KMS-11 (cell line): ENCODE measurements around the gene GLCE.

Experiments used
- H2AFZ ChIP-seq: fragments of 200-600 bp; sonication (generic); 2 replicates; pipeline ENCODE4 v1.6.1; 2016; ENCODE audit warnings: antibody characterized with exemption, mixed run types, low read depth
- H3K27ac ChIP-seq: fragments of 200-600 bp; sonication (generic); 2 replicates; pipeline ENCODE4 v1.6.1; 2016; ENCODE audit warnings: mild to moderate bottlenecking, mixed run types
- H3K27me3 ChIP-seq: fragments of 200-600 bp; sonication (generic); 2 replicates; pipeline ENCODE4 v1.6.1; 2017; ENCODE audit warnings: mild to moderate bottlenecking, low read depth, mixed run types, moderate library complexity; ENCODE audit not compliant: insufficient read depth
- H3K36me3 ChIP-seq: fragments of 200-600 bp; sonication (generic); 2 replicates; pipeline ENCODE4 v1.6.1; 2017; ENCODE audit warnings: mild to moderate bottlenecking, mixed run types; ENCODE audit not compliant: insufficient read depth
- H3K4me1 ChIP-seq: fragments of 200-600 bp; sonication (generic); 2 replicates; pipeline ENCODE4 v1.6.1; 2016; ENCODE audit warnings: mild to moderate bottlenecking, low read depth, mixed run types; ENCODE audit not compliant: poor library complexity, severe bottlenecking
- H3K4me2 ChIP-seq: fragments of 200-600 bp; sonication (generic); 2 replicates; pipeline ENCODE4 v1.7.0; 2016; ENCODE audit warnings: mild to moderate bottlenecking, mixed run types
- H3K4me3 ChIP-seq: fragments of 200-600 bp; sonication (generic); IDR thresholded peaks from 2 replicates; pipeline ENCODE4 v1.6.1; 2017; ENCODE audit warnings: low read depth, low read length, mixed read lengths; ENCODE audit not compliant: insufficient read depth
- H3K79me2 ChIP-seq: fragments of 200-600 bp; sonication (generic); 2 replicates; pipeline ENCODE4 v1.6.1; 2016; ENCODE audit warnings: low read depth, mixed run types; ENCODE audit not compliant: insufficient read depth
- H3K9ac ChIP-seq: fragments of 200-600 bp; sonication (generic); 2 replicates; pipeline ENCODE4 v1.6.1; 2016; ENCODE audit warnings: mild to moderate bottlenecking, mixed run types
- H4K20me1 ChIP-seq: fragments of 200-600 bp; sonication (generic); 2 replicates; pipeline ENCODE4 v1.6.1; 2016; ENCODE audit warnings: mild to moderate bottlenecking, mixed run types; ENCODE audit not compliant: insufficient read depth
- CTCF ChIP-seq: fragments of 200-600 bp; sonication (generic); conservative IDR thresholded peaks from 2 replicates; pipeline ENCODE4 v1.6.1; 2017; ENCODE audit warnings: low read depth, mild to moderate bottlenecking, antibody characterized with exemption, low read length, moderate library complexity, mixed read lengths

The GLCE gene

DNA sequence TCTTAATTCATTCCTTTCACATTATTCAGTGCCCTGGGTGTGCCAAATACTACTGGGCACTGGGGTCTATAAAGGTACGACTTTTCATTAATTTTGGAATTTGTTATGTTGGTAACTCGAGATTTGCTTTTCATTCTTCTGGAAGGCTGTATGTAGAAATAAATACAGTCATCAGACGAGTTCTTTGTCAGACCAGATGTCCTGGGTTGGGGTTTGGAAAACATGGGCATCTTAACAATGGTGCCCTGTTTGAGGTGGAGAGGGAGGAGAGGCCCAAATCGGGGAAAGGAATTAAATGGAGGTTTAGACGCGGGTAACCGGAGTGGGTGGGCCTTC lies 662 bp upstream of the GLCE start:
- peak overlapping the region; percentile 76; the same call in 1 of the 2 replicates for H3K9ac ChIP-seq
- peaks cover 9% of the 10 kb centered on the region for H3K4me1 ChIP-seq
- H3K27me3 ChIP-seq = no peaks in the 10 kb centered on the region
- peak overlapping the region; percentile 78 for H3K4me2 ChIP-seq
- H4K20me1 ChIP-seq = no peaks in the 10 kb centered on the region; the same call in 1 of the 2 replicates
- no peak for TF ChIP-seq CTCF
- H2AFZ ChIP-seq = peak overlapping the region; percentile 84
- H3K36me3 ChIP-seq = no peaks in the 10 kb centered on the region
- H3K4me3 ChIP-seq = no peak overlapping the region
- H3K27ac ChIP-seq = peak overlapping the region; percentile 26; the same call in 1 of the 2 replicates
- H3K79me2 ChIP-seq = peaks cover 8% of the 10 kb centered on the region; the same call in 1 of the 2 replicates

DNA sequence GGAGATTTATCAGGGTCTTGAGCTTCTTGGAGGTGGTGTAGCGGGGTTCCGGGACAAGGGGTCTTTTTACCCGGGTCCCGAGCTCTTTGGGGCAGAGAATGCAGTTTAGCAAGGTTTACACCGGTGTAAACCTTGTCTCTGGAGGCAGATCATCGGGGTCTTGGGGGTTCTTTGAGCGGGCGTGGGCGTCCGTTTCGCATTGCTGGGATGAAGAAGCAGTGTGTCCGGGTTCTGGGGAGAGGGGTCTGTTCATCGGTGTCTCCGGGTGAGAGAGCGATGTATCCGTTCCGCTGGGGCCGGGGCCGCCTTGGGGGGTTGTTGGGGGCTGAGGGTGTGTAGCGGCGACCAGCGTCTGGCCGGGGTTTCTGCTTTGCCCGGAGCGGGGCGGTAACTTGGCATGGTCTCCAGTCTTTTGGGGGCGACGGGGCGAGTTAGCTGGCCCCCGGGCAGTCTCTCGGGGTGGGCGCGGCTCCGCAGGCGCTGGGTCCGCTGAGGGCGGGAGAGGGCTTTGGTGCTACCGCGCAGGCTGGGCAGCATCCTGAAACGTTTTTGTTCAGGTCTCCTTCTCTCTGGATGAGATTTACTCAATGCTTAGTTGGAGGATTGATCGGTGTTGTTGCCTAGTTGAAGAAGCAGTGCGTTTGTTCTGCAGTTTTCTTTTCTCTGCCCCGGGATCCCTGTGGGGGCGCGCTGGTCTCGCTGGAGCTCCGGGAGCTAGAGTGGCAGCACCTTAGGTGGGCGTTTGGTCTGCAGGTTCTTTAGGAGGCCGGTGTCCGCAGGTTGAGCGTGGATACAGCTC lies 843 bp downstream of the GLCE start:
- no peak for TF ChIP-seq CTCF
- Histone ChIP-seq H3K27ac (no peak overlapping the region), H2AFZ (peak overlapping the region; percentile 84)

DNA sequence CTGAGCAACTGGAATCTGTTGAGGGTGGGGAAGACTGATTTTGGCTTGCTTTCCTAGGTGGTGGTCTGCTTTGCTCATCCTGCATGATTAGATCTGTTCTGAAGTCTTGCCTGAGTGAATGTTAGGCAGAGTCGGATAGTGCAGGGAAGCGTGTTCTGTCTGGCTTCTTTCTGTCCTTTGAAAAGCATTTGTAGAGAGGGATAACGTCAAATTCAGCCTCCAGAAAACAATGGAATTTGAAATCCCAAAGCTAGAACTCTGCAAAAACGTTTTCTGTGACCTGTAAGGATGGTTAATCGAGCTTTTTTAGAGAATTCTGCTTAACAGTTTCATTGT lies 1.4 kb downstream of the GLCE start:
- Histone ChIP-seq H3K79me2 (peaks cover 13% of the 10 kb centered on the region; the same call in 1 of the 2 replicates), H3K9ac (peak overlapping the region; percentile 76; the same call in 1 of the 2 replicates), H2AFZ (peak overlapping the region; percentile 84; the same call in 1 of the 2 replicates)

More for the DNA sequence above, 843 bp downstream of the GLCE start:
- Histone ChIP-seq H3K79me2 (peaks cover 13% of the 10 kb centered on the region; the same call in 1 of the 2 replicates), H3K36me3 (no peaks in the 10 kb centered on the region), H3K4me1 (peaks cover 9% of the 10 kb centered on the region), H3K4me3 (no peak overlapping the region), H3K27me3 (no peaks in the 10 kb centered on the region), H3K4me2 (peak overlapping the region; percentile 82), H4K20me1 (no peaks in the 10 kb centered on the region; the same call in 1 of the 2 replicates), H3K9ac (peak overlapping the region; percentile 76; the same call in 1 of the 2 replicates)

DNA sequence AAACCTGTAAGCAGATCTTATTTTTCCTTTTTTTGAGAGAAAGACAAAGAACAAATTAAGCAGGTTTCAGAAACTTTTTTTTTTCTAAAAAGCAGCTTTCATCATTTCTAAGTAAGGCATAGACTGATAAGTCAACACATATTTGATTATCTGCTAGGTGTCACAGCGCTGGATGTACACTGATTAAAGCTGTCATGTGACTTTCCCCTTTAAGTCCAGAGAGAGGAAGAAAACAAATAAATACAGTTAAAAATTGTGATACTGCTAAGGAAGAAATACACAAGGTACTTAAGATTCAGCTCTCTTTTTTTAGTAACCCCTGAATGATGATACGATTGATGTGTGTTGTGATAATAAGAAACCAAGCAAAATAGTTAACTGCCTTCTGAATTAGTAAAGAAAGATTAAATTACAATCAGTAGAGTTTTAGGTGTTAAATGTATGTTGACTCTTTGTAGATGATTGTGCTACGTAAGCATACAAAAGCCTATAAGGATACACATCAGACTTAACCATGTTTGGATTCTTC lies 2.8 kb downstream of the GLCE start:
- Histone ChIP-seq H3K9ac (no peak overlapping the region), H3K79me2 (peaks cover 13% of the 10 kb centered on the region; the same call in 1 of the 2 replicates), H3K36me3 (no peaks in the 10 kb centered on the region), H2AFZ (no peak overlapping the region), H3K4me3 (no peak overlapping the region), H4K20me1 (no peaks in the 10 kb centered on the region; the same call in 1 of the 2 replicates), H3K4me2 (no peak overlapping the region), H3K27ac (no peak overlapping the region), H3K27me3 (no peaks in the 10 kb centered on the region), H3K4me1 (peaks cover 9% of the 10 kb centered on the region)
- no peak for TF ChIP-seq CTCF

More for the DNA sequence above, 1.4 kb downstream of the GLCE start:
- H3K27me3 ChIP-seq = no peaks in the 10 kb centered on the region
- peak overlapping the region; percentile 82 for H3K4me2 ChIP-seq
- no peak overlapping the region for H3K4me3 ChIP-seq
- no peak overlapping the region for H3K27ac ChIP-seq
- H4K20me1 ChIP-seq = no peaks in the 10 kb centered on the region; the same call in 1 of the 2 replicates
- H3K36me3 ChIP-seq = no peaks in the 10 kb centered on the region
- H3K4me1 ChIP-seq = peaks cover 9% of the 10 kb centered on the region
- TF ChIP-seq CTCF = no peak
